HK-2 (cell line): Measurements from ENCODE around the gene PLEKHH1.
"Not testable (repeated sequence)": the region's sequence is repeated elsewhere in the genome, so short reads cannot be mapped to it uniquely, and the experiment has no call there.

Experiments
- DNase-seq: peaks from one replicate; pipeline ENCODE4 v3.0.0-alpha.2; 2018; ENCODE audit not compliant: unreplicated experiment

PLEKHH1 gene

GRCh38 chr14:67580336-67581171, 47.5 kb downstream of the PLEKHH1 start:
- no peak for DNase-seq

- no peak for DNase-seq
Measured at GRCh38 chr14:67581643-67582042, 48.6 kb downstream of the PLEKHH1 start.

DNA sequence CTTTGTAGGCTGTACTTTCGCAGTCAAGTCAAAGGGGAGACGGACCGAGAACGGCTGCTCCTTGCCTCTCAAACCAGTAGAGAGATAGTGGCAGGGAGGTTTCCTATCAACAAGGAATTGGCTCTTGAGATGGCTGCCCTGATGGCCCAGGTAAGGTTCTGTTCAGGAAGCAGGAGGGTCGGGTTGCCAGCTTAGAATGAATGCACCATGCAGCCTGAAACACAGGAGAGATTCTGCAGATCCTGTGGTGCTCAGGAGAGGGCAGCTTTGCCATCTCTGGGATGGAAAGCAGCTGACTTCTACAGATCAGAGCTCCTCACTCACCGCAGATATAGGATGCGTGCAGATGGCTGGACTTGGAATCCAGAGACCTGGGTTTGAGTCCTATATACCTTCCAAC, 49.0 kb downstream of the PLEKHH1 start:
- no peak for DNase-seq

GRCh38 chr14:67583711-67584644, 50.9 kb downstream of the PLEKHH1 start:
- peak; percentile 24 for DNase-seq

GRCh38 chr14:67584978-67585377, 51.9 kb downstream of the PLEKHH1 start:
- no peak for DNase-seq

DNA sequence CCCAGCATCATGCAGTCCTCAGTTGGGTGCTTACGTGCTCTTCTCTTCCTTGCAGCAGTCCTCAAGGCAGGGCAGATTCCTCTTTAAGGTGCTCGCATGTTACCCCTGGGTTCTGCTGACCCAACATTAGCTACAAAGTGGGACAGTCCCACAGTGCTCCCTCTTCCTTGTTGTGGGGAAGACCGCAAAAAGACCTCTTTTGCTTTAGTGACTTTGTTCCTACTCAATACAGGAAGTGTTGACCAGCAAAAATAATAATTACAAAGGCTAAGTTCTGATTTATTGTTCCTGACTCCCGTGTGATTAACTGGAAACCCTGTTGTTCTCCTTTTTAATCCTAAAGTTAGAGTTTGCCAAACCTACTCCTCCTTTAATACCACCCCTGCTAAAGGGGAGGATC, 53.3 kb downstream of the PLEKHH1 start:
- no peak for DNase-seq

DNA sequence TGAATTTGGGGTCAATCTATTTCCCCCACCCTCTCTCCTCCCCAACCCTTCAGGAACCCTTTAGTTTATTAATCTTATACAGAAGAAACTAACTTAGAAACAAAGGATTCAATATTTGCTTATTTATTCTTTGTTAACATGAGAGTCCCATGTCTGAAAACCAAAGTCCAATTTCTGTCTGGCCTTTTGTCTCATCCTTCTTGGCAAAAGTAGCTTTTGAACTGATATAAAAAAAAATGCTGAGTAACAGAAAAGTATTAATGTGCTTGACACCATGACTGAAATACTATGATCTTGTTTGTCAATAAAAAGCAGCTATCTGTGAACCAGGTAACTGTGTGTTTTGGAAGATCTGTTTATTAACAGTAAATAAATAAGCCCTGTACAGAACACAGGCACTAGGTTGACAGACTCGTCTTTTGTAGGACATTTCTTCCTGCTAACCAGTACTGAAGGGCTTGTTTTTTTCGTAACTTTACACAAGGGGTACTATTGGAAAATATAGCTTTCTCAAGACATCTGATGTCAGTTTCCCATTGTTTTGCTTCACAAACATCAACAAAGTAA, 56.2 kb downstream of the PLEKHH1 start:
- DNase-seq: no peak

- not testable (repeated sequence) for DNase-seq
Measured at GRCh38 chr14:67593650-67594049, 60.6 kb downstream of the PLEKHH1 start.

DNA sequence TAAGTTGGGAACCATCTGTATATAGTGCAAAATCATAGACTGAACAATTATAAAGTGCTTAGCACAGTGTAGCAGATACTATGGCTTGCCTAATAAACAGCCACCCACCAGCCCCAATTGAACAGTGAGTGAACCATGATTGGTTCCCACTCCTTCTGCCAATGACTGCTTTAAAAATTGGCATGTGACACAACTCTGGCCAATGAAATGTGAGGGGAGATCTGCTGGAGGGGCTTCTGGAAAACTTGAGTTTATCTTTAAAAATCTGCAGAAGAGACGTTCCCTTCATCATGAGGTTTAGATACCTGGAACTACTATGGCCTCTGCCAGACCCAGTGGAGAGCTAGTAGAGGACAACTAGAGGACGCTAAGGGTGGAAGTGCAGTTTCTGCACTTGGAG, 62.3 kb downstream of the PLEKHH1 start:
- no peak for DNase-seq

GRCh38 chr14:67599698-67600561, 66.8 kb downstream of the PLEKHH1 start, which contains the start of gene PIGH:
Gene PIGH (minus strand): TSS chr14:67600268. CDS start chr14:67600203, 65 bp downstream.
- DNase-seq: peak; percentile 91

GRCh38 chr14:67600562-67600974, 67.5 kb downstream of the PLEKHH1 start:
- not testable (repeated sequence) for DNase-seq

- no peak for DNase-seq
Measured at GRCh38 chr14:67602076-67602475, 69.0 kb downstream of the PLEKHH1 start.

- no peak for DNase-seq
Measured at GRCh38 chr14:67602995-67603545, 70.0 kb downstream of the PLEKHH1 start.

DNA sequence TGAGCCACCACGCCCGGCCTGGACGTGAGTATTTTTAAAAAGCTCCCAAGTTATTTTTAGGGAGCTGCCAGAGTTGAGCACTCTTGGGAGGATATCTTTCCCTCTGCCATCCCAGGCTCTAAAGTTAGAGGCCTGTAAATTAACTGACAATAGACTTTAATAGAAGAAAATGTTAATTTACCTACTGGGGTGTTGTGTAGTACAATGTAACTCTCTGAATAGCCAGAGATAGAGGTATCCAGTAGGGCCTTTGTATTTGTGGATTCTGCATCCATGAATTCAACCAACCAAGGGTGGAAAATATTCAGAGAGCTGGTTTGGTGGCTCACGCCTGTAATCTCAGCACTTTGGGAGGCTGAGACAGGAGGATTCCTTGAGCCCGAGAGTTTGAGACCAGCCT, 74.6 kb downstream of the PLEKHH1 start:
- DNase-seq: no peak

DNA sequence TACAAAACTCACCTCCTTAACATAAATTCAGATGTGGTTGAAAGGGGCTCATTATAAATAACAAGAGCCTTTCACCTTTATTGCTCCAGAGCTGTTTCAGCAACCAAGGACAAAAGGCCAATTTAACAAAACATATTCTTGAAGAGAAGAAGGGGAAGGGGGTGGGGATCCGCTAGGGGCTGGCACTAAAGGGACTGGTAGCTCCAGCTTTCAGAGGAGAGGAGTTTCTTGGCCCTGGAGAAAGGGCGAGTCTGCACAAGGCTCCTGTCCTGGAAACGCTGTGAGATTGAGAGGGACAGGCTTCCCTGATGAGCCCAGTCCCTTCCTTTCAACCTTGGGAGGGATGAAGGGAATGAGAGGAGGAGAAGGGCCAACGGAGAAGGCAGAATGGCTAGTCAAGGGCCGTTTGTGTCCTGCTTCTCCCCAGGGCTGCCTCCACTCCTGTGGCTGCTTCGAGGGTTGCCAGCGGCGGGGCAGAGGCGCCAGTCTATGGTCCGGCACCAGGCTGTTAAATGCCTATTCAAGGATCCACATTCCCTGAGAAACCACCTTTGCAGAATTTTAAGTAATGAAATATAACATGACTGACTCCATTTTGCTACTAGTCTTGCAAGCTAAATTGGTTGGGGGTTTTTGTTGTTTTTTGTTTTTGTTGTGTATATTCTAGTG, 76.7 kb downstream of the PLEKHH1 start:
- DNase-seq: no peak

GRCh38 chr14:67610491-67610890, 77.4 kb downstream of the PLEKHH1 start:
- DNase-seq: no peak

DNA sequence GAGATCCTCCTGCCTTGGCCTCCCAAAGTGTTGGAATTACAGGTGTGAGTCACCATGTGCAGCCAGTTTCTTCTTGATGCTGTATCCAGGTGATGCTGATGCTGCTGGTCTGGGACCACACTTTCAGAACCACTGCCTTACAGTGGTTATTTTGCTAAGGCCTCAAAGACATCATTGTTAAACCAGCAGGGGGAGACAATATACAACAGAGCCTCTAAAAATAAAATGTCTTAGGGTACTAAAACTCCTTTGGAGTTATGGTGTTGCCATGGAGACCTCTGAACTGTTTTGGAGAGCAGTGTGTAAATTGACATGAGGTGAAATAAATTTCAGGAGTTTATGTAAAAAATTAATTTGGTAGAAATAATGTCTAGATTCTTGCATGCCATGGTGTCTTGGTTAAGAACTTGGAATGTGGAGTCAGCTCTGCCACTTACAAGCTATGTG, 85.5 kb downstream of the PLEKHH1 start:
- DNase-seq: no peak

DNA sequence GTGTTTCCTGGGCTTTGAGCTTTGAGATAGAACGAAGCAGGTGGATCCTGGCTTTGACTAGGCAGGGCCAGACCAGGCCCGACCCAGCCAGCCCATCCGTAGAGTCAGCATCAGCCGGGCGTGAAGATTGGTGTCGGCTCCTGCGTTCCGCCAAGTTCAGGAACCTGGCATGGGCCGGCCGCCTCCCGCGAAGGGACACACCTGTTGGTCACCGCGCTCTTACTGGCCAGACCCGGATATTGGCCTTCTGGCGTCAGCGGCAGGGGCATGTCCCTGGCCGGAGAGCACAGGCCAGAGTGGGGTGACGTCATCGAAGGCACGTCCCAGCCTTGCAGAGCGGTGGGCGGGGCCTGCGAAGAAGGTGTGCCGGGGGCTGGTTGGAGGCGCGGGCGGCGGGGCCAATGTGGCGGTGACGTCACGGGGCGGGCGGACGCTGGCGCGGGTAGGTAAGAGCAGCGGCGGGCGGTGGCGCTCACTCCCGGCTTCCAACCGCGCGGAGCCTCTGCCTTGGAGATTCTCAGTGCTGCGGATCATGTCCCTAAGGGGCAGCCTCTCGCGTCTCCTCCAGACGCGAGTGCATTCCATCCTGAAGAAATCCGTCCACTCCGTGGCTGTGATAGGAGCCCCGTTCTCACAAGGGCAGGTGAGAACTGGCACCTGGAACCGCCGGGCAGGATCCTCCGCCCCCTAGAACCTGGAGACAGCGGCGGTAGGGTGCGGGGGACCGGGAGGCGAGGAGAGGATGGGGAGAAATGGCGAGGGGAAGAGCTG, 86.5 kb downstream of the PLEKHH1 start, which contains the start of gene ARG2:
ARG2 (plus strand) TSS at position 475 of the 771 bp plus-strand sequence; CDS start at position 533, 58 bp downstream.
- peak; percentile 98 for DNase-seq

- no peak for DNase-seq
Measured at GRCh38 chr14:67620217-67620785, 87.2 kb downstream of the PLEKHH1 start.
